ENCODE data around the gene ZNF562. TPM values are rescaled to one million over a fixed set of nuclear protein-coding genes. Genes with fewer than 3 reads are reported as not detected.
A peak's percentile ranks its signal among the peaks of the same experiment; 100 is the strongest.
"Not testable (repeated sequence)": the region's sequence is repeated elsewhere in the genome, so short reads cannot be mapped to it uniquely, and the experiment has no call there.

Gene ZNF562
- 10.0 TPM for polyA plus RNA-seq (2013, experiment 1 of 2; ENCODE audit: insufficient read length)
- polyA plus RNA-seq (2013, experiment 2 of 2; ENCODE audit: insufficient read length) = 9.7 TPM

- peak; percentile 90 for DNase-seq
Observed at GRCh38 chr19:9674663-9675357, at the start of gene ZNF562. TSS of gene ZNF562 (minus strand) at chr19:9675100. CDS start at chr19:9660744, 14,356 bp downstream.

- DNase-seq = no peak
Observed at GRCh38 chr19:9724157-9724556, 49.3 kb upstream of the ZNF562 start.

GRCh38 chr19:9721861-9722260, 47.0 kb upstream of the ZNF562 start:
- DNase-seq = no peak

- DNase-seq = no peak
Observed at GRCh38 chr19:9720541-9720940, 45.6 kb upstream of the ZNF562 start.

GRCh38 chr19:9711815-9712214, 36.9 kb upstream of the ZNF562 start:
- no peak for DNase-seq

- no peak for DNase-seq
Observed at GRCh38 chr19:9709305-9709704, 34.4 kb upstream of the ZNF562 start.

GRCh38 chr19:9705836-9706235, 30.9 kb upstream of the ZNF562 start:
- DNase-seq = no peak

- no peak for DNase-seq
Observed at GRCh38 chr19:9702186-9702585, 27.3 kb upstream of the ZNF562 start.

GRCh38 chr19:9700229-9700981, 25.5 kb upstream of the ZNF562 start:
- no peak for DNase-seq

GRCh38 chr19:9690301-9690700, 15.4 kb upstream of the ZNF562 start:
- not testable (repeated sequence) for DNase-seq

GRCh38 chr19:9679996-9680395, 5.1 kb upstream of the ZNF562 start:
- DNase-seq = not testable (repeated sequence)

GRCh38 chr19:9675358-9675901, 530 bp upstream of the ZNF562 start:
- DNase-seq = not testable (repeated sequence)

GRCh38 chr19:9673912-9674662, 813 bp downstream of the ZNF562 start:
- peak; percentile 2 for DNase-seq

GRCh38 chr19:9672893-9673292, 2.0 kb downstream of the ZNF562 start:
- no peak for DNase-seq

GRCh38 chr19:9671655-9672054, 3.2 kb downstream of the ZNF562 start:
- DNase-seq = no peak

- DNase-seq = no peak
Observed at GRCh38 chr19:9668544-9668943, 6.4 kb downstream of the ZNF562 start.

- DNase-seq = no peak
Observed at GRCh38 chr19:9667898-9668297, 7.0 kb downstream of the ZNF562 start.

GRCh38 chr19:9658769-9659168, 16.1 kb downstream of the ZNF562 start:
- no peak for DNase-seq

- peak; percentile 1 for DNase-seq
Observed at GRCh38 chr19:9653066-9653555, 21.8 kb downstream of the ZNF562 start.

- not testable (repeated sequence) for DNase-seq
Observed at GRCh38 chr19:9651464-9651863, 23.4 kb downstream of the ZNF562 start.

- no peak for DNase-seq
Observed at GRCh38 chr19:9650345-9650744, 24.6 kb downstream of the ZNF562 start.

- no peak for DNase-seq
Observed at GRCh38 chr19:9645472-9645871, 29.4 kb downstream of the ZNF562 start.

- no peak for DNase-seq
Observed at GRCh38 chr19:9644472-9644871, 30.4 kb downstream of the ZNF562 start.

Data from fibroblast of skin of scalp (primary cell).